HG03196 (cell line): Measurements from ENCODE around the gene IL17RD.
"Not testable (repeated sequence)": the region's sequence is repeated elsewhere in the genome, so short reads cannot be mapped to it uniquely, and the experiment has no call there.

Source experiments
- ATAC-seq: cut with Tn5 transposase; IDR thresholded peaks from one replicate; pipeline ENCODE4 v1.9.1; 2021; ENCODE audit not compliant: unreplicated experiment

IL17RD gene

DNA sequence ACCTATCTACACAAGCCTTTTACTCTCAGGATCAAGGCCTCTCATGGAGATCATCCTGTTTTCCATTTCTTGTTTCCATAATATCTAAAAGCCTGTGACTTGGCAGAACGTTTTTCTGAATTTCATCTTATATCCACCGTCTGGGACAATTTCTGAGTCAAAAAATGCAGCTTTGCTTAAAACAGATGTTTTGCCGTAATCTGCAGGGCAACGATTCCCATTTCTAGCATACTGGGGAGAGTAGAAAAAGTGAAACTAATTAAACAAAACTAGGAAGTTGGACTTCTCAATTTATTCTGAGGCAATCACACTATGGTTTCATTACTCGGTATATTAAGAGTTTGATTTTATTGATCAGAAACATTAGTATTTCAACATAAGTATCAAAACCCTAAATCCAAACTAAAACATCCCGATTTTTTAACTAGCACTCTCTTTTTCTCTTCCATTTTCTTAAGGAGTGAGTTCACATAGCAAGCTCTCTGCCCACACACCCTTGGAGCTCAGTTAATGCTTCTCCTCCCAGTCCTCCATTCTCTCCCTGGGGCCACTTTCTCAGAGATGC is 71.1 kb downstream of the IL17RD start:
- ATAC-seq, result no peak

GRCh38 chr3:57093489-57093888 is 71.7 kb downstream of the IL17RD start:
- no peak for ATAC-seq

GRCh38 chr3:57091521-57092273 is 73.5 kb downstream of the IL17RD start:
- no peak for ATAC-seq

DNA sequence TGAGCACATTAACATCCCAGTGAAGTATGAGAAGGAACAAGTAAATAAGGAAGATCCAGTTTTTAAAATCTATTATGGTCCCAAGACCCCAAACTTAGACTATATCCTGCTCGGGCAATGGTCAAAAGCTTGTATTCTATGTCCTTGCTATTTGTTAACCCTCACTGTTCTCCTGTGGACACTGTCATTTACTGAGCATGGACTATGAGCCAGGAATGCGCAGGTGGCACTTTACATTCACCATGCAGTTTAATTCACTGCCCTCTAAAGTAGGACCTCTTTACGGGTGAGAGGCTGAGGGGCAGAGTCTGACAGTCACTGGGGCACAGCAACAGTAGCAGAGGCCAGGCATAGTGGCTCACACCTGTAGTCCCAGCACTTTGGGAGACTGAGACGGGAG is 76.1 kb downstream of the IL17RD start:
- ATAC-seq, result no peak

DNA sequence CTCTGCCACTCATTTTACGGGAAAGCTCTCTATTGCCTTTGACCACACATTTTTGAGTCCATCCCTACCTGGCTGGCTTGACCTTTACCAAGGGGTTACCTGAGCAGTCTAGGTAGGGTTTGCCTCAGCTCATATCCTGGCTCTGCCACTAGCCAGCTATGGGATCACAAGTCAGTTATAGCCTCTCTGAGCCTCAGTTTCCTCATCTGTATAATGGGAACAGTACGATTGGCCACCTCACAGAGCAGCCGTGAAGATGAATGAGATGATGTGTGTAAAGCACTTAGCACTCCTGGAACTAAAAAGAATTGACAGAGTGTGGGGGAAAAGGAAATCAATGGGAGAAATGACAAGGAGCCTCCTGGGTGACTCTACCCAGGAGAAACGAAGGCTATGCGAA is 76.7 kb downstream of the IL17RD start:
- no peak for ATAC-seq

GRCh38 chr3:57087361-57088092 is 77.6 kb downstream of the IL17RD start:
- ATAC-seq, result no peak

- ATAC-seq, result no peak
Observed at GRCh38 chr3:57086201-57086600, 79.0 kb downstream of the IL17RD start.

GRCh38 chr3:57085211-57085610 is 79.9 kb downstream of the IL17RD start:
- ATAC-seq, result no peak

- not testable (repeated sequence) for ATAC-seq
Observed at GRCh38 chr3:57083266-57083995, 81.7 kb downstream of the IL17RD start.

DNA sequence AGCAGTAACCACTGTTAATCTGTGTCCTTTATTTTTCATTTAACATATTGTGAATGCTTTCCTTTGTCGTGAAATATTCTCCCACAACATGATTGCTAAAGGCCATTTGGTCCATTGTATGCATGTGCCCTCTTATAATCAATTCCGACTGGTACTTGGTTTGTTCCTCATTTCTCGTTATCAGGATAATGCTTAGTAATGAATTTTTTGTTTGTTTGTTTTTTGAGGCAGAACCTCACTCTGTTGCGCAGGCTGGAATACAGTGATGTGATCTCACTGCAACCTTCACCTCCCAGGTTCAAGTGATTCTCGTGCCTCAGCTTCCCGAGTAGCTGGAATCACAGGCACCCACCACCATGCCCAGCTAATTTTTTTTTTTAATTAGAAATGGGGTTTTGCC is 82.7 kb downstream of the IL17RD start:
- no peak for ATAC-seq

- ATAC-seq, result no peak
Observed at GRCh38 chr3:57081173-57081572, 84.0 kb downstream of the IL17RD start.

GRCh38 chr3:57080171-57080570 is 85.0 kb downstream of the IL17RD start:
- no peak for ATAC-seq

GRCh38 chr3:57079474-57079831 is 85.7 kb downstream of the IL17RD start:
- ATAC-seq, result no peak

GRCh38 chr3:57078635-57079473 is 86.3 kb downstream of the IL17RD start:
- no peak for ATAC-seq

DNA sequence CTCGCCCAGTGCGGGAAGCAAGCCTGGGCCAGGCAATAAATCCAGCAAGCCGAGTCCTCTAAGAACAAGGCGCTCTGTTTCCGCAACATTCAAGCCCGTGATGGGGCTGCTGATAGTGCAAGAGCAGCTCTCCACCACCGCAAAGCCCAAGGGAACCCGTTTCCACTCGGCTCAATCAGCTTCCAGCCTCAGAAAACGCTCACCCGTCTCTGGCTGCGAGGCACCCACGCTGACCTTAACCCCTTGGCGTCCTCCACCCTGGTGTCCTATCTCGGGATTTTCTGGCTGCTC is 86.9 kb downstream of the IL17RD start:
- no peak for ATAC-seq

DNA sequence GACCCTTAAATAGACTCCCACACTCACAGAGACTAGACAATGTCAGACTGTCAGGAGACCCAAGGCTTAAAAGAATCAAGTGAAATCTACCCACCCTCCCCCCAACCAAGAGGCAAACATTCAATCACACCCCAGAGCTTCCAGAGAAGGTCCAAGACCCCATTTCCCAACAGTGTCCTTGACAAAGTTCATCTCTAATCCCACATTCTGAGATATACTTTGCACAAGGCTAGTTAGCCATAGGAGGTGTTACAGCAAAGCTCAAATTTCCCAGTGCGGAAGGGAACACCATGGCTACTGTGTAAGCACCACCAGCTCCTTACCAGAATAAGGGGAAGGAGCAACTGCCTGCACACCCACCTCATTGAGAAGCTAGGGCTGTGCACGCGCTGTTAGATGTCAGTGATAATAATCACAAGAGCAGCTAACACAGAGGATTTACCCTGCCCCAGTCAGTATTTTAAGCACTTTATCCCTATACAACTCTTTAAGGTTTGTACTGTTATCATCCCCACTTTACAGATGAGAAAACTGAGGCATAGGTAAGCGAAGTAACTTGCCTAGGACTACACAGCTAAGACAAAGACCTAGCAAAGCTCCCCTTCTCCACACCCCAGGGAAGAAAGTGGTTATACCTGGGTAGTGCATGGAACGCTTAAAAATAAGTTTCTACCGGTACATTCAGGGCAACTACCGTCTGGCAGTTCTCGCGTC is 87.4 kb downstream of the IL17RD start:
- ATAC-seq, result no peak

DNA sequence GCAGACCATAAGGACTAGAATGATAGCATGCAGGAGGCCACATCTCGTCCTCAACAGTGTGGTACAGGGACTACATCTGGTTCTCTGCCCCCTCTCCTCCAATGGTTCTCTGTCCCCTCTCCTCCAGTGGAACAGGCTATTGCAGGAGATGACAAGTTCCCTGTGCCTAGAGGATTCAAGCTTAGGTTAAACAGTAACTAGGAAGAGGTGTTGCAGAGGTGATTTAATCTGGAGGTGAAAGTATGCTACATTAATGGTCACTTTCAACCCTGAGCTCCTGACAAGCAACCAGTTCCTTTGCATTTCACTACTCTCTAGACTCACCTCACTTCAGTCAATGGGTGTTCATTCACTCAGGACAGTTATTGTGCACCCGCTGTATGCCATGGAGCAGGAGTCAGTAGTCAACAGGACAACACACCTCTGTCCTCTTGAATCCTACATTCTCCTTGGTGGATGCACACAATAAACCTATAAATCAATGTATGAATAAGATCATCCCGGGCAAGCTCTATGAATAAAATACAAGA is 88.7 kb downstream of the IL17RD start:
- no peak for ATAC-seq

DNA sequence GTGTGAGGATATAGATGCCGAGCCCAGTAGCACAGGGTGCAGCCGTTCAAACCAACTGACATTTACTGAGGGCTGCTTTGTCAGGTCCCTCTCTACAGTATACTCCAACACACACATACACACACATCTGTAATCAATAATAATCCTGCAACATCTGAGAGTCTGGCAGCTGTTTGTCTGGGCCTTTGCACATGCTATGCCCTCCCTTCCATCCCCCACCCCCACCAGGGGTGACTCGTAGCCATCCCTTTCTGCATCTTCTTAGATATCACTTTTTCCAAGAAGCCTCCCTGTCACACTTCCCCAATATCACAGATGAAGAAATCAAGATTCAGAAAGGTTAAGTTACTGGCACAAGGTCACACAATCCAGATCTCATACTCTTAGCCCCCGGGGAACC is 91.0 kb downstream of the IL17RD start:
- ATAC-seq, result no peak

- ATAC-seq, result no peak
Observed at GRCh38 chr3:57073628-57074027, 91.5 kb downstream of the IL17RD start.

- ATAC-seq, result no peak
Observed at GRCh38 chr3:57069503-57069902, 95.7 kb downstream of the IL17RD start.
